ENCODE results near the gene LIPH.
"Not testable (repeated sequence)": the region's sequence is repeated elsewhere in the genome, so short reads cannot be mapped to it uniquely, and the experiment has no call there.

Gene LIPH

DNA sequence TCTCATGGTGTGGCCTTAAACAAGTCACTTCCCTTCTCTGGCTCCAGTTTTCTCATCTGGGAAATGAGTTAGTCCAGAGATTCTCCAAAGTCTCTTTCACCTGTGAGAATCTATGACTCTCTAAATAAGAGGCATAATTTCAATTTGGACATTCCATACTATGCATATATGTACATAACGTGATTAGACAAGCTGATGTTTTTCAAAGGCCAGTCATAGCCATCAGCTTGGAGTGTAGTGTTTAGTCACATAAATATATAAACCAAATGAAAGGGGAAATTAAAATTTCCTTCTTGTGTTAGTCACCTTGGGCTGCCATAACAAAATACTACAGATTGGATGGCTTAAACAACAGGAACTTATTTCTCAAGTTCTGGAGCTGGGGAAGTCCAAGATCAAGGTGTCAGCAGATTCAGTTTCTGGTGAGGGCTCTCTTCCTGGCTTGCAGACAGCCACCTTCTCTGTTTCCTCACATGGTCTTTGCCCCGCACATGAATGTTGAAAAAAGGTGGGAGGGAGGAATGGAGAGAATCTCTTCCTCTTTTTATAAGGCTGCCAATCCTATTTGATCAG lies 72.9 kb downstream of the LIPH start:
- DNase-seq = no peak

DNA sequence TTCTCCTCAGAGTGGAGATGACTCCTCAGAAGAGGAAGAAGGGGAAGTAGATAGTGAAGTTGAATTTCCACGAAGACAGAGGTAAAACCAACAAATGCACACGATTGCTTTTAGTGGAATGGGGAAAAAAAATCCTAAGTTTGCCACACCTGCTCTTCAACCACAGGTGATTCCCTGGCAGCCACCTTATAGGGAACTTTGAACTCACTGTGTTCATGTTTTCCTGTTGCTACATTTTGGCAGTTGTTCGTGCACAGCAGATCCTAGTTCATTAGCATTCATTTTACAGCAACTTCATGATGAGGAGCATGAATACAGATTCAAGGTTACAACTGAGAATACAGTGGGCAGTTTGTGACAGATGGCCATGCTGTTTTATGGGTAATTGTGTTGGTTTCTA lies 75.1 kb downstream of the LIPH start:
- no peak for DNase-seq

DNA sequence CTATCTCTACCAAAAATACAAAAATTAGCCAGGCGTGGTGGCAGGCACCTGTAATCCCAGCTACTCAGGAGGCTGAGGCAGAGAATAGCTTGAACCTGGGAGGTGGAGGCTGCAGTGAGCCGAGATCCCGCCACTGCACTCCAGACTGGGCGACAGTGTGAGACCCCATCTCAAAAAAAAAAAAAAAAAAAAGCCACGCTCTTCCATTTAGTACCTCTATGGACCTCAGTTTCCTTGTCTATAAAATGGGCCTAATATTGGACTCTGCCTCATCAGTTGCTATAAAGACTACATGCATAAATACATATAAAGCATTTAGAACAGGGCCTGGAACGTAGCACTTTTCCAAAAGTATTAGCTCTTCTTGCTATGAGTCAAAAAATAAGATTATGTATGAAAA lies 77.5 kb downstream of the LIPH start:
- not testable (repeated sequence) for DNase-seq

DNA sequence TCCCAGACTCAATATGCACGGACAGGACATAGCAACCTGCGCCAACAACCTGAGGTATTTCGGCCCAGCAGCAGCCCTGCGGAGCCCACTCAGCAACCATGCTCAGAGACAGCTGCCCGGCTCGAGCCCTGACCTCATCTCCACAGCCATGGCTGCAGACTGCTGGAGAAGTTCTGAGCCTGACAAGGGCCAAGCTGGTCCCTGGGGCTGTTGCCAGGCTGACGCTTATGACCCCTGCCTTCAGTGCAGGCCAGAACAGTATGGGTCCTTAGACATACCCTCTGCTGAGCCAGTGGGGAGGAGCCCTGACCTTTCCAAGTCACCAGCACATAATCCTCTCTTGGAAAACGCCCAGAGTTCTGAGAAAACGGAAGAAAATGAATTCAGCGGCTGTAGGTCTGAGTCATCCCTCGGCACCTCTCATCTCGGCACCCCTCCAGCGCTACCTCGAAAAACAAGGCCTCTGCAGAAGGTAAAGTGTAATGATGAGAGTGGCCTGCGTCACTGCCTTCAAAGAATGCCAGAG lies 79.0 kb downstream of the LIPH start:
- DNase-seq = no peak

DNA sequence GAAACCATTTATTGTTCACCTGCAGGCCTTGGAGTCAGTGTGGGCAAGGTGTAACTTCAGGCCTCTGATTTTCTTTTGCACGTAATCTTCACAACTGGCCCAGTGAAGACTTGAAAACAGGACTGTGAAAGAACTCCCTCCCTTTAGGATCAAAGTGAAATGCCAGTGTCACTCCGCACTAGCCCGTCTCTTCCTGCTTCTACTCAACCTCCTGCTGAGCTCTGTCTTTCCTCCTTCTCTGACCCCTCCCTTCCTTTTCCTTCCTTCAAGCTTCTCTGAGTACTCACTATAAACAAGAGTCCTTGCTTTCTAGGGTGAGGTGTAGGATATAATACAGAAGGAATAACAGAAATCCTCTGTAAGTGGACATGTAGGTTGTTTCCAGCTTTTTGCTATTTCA lies 82.1 kb downstream of the LIPH start:
- DNase-seq = no peak

DNA sequence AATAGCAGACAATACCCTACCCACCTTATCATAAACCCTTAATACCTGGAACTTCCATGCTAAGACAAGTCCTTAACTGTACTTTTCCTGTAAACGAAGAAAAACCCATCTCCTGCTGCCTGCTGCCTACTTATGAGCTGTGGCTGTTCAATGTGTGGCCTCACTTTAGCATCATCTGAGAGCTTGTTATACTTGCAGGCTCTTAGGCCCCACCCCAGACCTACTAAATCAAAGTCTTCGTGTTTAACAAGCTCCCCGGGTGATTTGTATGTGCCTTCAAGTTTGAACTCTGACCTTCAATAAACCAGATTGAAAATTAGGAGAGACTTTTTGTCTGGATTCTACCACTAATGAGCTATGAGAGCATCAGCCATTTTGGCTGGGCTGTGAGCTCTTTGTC lies 82.8 kb downstream of the LIPH start:
- no peak for DNase-seq

DNA sequence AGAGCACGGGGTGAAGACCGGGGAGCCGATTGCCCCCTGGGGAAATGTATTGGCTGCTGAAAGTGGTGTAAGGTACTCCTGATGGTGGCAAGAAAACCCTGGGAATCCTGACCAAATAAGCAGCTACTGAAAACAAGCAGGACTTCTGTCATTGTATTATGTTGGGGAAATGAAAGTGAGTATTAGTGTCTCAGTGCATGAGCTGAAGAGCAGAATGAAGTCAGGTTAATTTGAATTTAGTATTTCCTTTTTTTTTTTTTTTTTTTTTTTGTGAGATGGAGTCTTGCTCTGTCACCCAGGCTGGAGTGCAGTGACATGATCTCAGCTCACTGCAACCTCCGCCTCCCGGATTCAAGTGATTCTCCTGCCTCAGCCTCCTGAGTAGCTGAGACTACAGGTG lies 86.3 kb downstream of the LIPH start:
- DNase-seq = not testable (repeated sequence)

DNA sequence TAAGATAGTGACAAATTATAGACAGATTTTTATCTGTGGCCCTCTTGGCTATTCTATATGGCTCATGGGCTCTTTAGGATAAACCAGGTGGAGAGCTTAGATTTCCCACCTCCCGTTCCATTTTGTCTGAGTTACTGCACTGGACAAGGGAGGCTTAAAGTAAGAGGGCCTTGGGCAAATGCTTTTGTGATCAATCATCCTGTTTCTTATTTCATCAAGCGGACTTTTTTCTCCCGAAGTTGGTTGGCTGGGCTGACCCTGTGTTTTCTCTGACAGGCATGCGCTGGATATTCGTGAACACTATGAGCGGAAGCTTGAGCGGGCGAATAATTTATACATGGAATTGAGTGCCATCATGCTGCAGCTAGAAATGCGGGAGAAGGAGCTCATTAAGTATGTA lies 86.9 kb downstream of the LIPH start:
- DNase-seq = no peak

DNA sequence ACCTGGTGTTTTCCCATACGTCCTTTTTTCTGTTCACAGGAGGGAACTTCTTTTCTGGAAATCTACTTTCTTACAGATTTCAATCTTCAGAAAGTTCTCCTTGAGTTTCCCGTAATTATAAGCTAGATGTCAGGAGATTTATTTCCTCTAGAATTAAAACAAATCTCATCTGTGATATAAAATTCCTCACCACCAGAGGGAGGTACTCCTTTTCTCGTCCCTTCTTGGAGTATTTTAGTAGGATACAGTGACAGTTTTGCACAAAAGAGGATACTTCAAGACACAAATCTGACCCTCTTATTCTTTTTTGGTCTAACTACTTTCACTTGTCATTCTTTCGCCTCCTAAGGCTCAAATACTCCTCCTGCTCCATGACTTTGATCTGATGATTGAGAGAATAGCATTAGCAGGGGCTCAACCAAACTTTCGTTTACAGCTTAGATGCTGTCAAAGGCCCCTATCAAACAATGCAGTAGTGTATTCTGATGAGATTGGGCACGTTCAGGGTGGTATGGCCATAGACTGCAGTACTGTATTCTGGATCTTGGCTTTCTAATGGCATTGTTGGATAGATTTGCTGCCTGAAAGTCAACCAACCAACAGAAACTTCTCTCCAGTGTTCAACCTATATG lies 91.6 kb downstream of the LIPH start:
- no peak for DNase-seq

DNA sequence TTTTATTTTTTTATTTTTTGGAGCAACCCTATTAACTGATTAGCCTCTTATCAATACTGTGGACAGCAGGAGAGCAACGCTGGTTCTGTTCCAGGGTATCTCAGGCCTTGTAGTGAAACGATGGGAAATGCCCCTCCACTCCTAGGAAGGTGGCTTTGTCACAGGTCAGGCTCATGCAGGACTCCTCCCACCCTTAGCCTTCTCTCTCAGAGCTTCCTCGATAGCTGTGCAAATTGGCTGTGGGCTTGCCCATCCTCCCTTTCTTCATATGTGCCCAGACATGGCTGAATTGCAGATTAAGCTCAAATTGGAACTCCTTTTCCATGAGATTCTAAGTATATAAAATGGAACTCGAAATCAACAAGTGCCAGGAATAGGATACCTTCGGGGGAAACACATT lies 92.1 kb downstream of the LIPH start:
- no peak for DNase-seq

DNA sequence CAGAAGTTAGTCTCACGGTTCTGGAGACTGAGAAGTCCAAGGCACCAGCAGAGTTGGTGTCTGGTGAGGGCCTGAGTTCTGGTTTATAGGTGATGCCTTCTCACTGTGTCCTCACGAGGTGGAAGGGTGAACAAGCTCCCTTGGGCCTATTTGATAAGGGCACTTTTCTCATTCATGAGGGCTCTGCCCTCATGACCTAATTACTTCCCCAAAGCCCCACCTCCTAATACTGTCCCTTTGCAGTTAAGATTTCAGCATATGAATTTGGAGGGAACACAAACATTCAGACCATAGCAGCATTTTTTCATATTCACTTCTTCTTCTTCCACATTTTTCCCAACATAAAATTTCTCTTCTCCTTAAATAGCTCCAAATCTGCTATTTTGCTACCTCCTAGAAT lies 95.0 kb downstream of the LIPH start:
- no peak for DNase-seq
